NCI-H2107 (cell line): ENCODE measurements around the gene BUD31.
A peak's percentile ranks its signal among the peaks of the same experiment; 100 is the strongest.
"Not testable (repeated sequence)": the region's sequence is repeated elsewhere in the genome, so short reads cannot be mapped to it uniquely, and the experiment has no call there.

Experiments used
- DNase-seq: peaks from one replicate; lab custom pipeline; 2025; lab: John Stamatoyannopoulos, UW

The BUD31 gene

DNA sequence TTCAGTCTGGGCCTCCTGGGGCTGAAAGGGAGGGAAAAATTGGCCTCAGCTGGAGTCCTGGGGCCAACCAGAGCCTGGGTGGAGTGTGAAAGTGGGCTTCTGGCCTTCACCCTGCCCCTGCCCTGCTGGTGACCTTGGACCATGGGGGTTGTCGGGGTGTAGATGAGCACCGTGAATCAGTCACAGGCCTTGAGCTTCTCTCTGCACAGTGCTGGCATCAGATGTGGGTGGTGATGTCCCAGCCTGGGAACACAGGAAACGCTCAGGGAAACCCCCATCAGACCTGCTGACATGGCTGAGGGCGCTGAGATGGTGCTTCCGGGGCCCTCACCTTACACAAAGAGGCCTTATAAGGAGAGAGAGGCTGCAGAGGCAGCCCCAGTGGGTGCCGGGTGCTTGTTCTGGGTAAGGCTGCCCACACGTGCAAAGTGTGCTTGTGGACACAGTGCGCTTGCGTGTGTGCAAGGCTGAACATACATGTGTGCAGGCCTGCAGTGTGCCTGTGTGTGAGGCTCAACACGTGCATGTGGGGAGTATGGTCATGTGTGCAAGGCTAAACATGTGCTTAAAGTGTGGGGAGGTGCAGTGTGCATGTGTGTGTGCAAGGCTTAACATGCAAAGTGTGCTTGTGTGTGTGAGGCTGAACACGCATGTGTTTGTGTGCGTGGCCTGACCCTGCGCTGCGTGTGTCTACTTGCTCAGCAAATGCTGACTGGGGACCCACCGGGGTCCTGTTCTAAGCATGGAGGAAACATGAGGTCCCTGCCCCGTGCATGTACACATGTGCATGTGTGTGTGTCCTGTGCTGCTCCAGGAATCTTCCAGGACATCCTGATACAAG is 27.7 kb upstream of the BUD31 start:
- no peak for DNase-seq

DNA sequence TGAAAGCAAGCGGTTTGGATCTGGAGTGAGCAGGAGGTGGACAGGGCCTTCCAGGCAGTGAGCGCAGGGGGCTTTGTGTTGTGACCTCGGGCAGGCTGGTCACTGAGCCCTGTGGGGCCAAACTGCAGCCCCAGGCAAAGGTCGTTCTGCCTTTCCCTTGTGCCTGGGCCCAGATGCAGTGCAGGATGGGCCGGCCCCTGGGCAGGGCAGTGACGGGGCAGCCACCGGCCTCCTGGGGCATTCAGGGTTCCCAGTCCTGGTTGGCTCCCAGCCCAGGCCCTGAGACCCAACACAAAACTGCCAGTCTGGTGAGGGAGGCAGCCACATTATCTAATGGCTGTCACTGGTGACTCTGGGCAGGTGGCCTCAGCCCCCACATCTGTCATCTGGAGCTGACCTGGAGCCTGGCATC is 27.1 kb upstream of the BUD31 start:
- no peak for DNase-seq

DNA sequence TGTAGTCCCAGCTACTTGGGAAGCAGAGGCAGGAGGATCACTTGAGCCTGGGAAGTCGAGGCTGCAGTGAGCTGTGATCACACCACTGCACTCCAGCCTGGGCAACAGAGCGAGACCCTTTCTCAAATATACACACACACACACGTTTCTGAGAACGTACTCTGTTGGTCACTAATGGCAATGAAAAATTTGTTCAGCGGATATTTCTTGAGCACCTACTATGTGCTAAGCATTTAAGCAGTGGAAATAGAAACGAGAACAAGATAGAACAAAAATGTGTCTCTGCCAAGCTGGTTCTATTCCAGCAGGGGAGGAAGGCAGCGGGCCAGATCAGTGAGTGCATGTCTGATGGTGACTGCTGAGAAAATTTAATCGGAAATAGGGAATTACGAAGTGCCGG is 25.6 kb upstream of the BUD31 start:
- DNase-seq = no peak

DNA sequence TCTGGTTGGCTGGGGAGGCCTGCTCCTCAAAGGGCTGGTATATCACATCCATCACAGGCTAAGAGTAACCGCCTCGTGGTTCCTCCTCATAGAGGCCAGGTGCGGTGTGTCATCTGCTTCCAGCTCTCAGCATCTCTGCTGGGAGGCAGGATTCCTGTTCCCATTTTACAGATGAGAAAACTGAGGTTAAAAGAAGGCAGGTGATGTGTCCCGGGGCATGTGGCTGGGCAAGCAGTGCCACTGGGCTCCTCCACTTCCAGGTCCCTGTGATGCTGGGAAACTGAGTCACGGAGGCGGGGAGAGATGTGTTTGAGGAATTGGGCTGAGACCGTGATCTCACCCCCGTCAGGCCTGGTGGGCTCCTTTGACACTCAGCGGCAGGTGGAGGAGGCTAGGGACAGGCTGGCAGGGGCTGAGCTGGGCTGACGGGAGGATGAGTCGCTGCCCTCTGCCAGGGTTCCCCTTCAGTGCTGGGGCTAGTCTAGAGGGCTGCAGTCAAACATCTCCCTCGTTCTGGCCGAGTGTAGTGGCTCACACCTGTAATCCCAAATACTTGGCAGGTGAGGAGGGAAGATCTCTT is 24.9 kb upstream of the BUD31 start:
- DNase-seq = no peak

DNA sequence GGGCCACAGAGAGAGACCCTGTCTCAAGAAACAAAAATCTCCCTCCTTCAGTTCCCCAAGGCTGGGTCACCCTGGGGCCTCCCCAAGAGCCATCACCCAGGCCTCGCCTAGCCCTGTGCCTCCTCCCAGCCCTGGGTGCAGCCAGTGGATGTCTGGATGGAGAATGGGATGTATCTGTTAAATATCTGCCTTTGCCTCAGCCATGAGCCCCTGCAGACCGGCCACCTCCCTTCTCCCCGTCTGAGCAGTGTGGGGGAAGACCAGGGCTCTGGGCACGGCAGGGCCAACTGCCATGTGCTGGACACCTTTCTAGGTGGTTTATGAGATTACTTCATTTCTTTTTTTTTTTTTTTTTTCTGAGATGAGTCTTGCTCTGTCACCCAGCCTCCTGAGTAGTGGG is 24.2 kb upstream of the BUD31 start:
- DNase-seq = no peak

DNA sequence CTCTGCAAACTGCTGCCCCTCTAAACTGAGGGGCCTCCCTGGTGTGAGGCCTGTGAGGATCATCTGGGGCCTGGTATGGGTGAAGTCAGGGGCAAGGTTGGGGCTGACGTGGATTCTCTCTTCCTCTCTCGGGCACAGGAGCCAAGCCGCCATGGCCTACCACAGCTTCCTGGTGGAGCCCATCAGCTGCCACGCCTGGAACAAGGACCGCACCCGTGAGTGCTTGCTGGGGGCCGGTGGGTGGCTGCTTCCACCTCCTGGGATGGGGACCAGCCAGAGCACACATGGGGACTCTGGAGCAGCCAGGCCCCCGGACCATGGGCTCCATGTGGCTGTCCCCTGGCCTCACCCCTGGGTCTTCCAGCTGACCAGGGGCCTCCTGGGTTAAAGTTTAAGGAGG is 23.2 kb upstream of the BUD31 start:
- DNase-seq = no peak

DNA sequence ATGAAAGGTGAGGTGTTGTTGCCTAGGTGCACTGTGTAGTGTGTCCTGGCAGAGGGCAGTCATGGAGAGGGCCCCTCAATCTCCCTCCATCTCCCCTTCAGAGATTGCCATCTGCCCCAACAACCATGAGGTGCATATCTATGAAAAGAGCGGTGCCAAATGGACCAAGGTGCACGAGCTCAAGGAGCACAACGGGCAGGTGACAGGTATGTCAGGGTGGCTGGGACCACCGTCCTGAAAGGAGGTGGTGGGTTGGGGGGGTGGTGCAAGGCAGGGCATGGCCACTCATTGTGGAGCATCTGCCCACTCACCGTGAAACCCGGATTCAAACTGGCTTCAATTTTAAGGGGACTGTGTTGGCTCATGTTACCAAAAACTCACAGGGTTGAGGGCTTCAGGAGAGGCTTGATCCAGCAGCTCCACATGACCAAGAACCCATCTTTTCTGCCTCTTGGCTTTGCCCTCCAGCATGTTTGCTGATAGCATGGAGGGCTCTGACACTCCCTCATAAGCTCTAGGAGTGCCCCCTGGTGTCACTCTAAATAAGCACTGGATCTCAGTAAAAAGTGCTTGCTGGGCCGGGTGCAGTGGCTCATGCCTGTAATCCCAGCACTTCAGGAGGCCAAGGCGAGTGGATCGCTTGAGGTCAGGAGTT is 22.1 kb upstream of the BUD31 start:
- no peak for DNase-seq

DNA sequence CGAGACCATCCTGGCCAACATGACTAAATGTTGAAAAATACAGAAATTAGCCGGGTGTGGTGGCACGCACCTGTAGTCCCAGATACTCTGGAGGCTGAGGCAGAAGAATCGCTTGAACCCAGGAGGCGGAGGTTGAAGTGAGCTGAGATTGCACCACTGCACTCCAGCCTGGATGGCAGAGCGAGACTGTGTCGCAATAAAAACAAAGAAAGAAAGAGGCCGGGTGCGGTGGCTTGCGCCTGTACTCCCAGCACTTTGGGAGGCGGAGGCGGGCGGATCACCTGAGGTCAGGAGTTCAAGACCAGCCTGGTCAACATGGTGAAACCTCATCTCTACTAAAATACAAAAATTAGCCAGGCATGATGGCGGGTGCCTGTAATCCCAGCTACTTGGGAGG is 21.5 kb upstream of the BUD31 start:
- not testable (repeated sequence) for DNase-seq

DNA sequence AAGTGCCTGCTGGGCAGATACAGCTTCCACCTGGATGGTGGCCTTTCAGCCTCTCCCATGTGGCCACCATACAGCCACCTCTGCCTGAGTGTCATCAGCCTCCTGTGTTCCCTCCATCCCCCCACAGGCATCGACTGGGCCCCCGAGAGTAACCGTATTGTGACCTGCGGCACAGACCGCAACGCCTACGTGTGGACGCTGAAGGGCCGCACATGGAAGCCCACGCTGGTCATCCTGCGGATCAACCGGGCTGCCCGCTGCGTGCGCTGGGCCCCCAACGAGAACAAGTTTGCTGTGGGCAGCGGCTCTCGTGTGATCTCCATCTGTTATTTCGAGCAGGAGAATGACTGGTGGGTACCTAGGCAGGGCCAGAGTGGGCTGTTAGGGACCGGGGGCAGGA is 20.9 kb upstream of the BUD31 start:
- DNase-seq = no peak

DNA sequence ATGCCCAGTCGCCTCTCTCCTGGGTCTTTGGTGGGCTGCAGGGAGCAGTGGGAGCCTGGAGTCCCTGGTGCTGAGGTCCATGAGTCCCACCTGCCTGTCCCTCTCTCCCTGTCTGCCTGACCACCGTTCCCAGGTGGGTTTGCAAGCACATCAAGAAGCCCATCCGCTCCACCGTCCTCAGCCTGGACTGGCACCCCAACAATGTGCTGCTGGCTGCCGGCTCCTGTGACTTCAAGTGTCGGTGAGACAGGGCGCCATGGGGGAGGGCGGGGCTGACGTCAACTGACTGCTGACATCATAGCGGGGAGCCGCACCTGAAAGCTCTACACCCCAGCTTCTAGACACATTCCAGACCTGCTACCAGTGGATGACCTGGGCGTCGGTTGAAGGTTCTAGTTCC is 19.0 kb upstream of the BUD31 start:
- DNase-seq = no peak

DNA sequence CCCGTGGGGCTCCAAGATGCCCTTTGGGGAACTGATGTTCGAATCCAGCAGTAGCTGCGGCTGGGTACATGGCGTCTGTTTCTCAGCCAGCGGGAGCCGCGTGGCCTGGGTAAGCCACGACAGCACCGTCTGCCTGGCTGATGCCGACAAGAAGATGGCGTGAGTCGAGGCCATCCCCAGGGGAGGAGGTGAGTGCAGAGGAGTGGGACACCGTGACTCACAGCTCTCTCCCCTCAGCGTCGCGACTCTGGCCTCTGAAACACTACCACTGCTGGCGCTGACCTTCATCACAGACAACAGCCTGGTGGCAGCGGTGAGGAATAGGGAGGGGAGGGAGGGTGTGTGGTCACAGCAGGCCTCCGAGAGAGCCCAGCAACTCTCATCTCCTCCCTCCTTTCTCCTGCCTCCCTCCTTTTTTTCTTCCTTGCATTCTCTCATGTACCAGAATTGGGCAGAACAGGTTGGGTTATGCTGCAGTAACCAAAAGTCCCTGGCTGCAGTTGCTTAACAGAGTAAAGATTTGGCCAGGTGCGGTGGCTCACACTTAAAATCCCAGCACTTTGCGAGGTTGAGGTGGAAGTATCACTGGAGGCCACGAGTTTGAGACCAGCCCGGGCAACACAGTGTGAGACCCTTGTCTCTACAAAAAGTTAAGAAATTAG is 17.7 kb upstream of the BUD31 start:
- no peak for DNase-seq

DNA sequence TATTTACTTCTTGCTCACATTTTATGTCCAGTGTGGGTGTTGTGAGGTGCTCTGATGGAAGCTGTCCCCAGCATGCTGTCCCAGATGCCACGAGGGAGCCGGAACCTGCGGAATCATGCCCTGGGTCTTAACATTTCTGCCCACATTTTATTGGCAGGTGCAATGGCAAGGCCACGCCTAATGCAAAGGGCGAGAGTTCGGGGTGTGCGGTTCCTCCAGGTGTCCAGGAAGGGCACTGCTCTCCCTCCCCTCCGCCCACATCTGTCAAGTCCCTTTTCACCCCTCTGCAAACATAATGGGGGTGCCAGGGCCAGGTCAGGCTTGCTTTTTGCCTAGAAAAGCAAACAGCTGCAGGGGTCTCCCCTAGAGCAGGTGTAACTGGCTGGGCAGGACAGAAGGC is 16.7 kb upstream of the BUD31 start:
- DNase-seq = no peak

DNA sequence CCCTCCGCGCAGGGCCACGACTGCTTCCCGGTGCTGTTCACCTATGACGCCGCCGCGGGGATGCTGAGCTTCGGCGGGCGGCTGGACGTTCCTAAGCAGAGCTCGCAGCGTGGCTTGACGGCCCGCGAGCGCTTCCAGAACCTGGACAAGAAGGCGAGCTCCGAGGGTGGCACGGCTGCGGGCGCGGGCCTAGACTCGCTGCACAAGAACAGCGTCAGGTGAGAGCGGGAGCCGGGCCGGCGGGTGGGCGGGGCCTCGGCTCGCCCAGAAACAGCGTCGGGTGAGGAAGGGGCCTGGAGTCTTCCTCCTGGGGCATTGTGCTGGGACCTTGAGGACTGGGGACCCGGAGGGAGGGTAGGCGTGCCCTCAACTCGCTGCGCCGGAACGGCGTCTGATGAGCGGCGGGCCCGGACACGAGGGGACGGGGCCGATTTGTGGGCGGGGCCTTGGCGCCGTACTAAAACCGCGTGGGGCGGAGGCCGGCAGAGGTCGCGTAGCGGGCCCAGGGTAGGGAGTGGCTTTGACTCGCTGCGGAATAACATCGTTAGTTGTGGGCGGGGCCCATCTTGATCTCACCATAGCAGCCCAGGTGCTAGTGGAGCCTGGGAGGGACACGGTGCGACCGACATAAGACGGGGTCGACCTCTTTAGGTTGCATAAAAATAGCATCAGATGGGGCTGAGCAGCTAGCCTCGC is 16.0 kb upstream of the BUD31 start:
- DNase-seq = peak; percentile 80

DNA sequence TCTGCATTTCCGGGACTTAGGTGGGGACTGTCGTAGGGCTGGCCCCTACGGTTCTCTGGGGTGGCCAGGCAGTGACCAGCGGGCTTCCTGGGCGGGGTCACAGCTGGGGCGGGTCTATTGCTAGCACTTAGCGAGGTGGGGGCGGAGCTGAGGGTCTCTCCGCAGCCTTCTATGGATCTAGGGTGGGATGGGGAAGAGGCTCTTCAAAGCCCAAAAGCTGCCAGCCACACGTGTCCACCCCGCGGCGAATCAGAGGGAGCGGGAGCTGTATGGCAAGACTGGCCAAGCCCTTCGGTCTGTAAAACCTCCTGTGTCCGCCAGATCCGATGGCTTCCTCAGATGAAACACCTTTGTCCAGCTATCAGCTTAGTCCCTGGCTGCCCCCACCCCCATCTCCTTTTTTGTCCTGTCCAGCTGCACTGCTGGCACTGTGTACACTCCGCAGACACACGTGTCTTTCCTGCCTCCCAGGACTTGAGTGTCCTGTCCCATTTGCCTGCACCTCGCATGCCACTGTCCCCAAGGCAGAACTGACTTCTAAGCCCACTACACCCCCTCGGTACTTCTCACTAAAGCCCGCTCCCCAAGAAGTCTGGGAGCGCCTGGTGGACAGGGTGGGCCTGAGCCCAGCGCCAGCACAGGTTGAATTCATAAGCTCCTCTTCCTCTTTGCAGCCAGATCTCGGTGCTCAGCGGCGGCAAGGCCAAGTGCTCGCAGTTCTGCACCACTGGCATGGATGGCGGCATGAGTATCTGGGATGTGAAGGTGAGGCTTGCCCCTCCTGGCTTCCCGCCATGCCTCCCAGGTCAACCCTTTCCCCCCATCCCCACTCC is 15.2 kb upstream of the BUD31 start:
- no peak for DNase-seq

DNA sequence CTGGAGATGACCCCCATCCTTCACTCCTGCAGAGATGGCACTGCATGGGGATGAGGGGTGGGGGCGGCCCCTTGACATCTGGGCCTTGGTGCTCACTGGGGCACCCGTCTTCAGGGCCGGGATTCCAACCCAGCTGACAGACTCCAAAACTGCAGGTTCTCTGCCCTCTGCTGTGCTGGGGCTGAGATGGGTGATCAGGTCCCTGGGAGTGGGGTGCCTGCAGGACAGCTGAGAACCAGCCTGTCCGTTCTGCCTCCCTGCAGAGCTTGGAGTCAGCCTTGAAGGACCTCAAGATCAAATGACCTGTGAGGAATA is 14.6 kb upstream of the BUD31 start:
- DNase-seq = no peak

DNA sequence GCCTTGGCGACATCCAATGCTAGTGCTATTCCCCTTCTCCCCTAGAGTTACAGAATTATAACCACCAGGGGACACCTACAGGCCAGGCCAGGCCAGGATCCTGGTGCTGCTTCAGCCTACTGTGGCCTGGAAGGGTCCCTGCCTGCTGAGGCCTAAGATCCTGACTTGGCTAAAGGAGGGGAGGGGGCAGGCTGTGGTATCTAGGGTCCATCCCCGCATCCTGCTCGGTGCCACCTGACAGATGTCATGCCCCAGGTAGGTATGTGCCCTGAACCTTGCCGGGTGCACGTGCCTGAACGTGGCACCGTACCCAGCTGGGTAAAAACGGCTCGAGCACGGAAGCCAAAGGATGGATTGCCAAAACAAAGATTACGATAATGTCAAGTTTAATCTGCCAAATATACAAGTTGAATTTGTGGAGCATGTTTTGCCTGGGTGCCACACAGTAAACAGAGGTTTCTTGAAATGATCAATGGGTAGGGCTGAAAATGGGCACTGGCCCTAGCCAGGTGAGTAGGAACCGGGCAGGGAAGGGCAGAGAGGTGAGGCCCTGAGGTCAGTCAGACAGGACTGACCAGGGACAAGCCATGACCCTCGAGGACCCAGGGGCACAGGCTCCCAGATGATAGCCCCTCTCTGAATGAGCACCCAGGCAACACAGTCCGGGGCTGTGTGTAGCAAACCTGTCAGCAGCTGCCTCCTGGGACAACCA is 13.0 kb upstream of the BUD31 start:
- no peak for DNase-seq

DNA sequence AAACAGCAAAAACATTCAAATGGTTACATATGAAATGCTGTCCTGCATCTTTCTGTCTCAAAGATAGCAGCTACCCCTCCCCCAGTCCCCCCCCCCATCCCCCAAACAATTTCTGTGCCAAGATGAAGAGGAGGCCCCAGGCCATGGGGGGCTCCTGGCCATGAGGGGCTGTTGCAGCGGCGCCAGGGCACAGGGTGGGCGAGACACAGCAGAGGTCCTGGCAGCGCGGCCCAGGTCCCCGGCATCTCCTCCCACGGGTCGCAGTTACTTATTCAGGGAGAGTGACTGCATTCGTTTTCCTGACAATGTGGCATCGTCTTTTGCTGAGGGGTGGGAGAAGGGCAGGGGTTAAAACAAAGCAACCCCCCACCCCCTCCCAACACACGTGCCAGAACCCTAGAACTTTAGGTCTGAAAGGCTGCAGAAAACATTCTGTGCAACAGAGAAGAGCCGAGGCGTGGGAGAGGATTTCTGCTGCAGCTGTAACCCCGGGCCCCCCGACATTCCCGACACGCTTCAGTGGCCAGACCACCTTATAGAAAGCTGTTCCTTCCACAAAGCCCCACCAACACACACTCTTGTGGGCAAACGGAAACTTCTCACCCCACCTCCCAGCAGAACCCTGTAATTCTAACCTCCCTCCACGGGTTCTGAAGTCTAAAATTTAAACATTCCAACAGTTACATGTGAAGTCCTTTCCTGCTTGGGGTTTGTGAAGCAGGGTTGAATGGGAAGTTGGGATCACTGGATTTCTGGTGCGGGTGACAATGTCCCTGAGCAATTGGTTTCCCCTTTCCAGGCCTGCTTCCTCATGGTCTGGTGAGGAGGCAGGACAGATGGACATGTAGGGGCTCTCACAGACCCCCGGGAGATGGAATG is 12.1 kb upstream of the BUD31 start:
- DNase-seq = no peak

DNA sequence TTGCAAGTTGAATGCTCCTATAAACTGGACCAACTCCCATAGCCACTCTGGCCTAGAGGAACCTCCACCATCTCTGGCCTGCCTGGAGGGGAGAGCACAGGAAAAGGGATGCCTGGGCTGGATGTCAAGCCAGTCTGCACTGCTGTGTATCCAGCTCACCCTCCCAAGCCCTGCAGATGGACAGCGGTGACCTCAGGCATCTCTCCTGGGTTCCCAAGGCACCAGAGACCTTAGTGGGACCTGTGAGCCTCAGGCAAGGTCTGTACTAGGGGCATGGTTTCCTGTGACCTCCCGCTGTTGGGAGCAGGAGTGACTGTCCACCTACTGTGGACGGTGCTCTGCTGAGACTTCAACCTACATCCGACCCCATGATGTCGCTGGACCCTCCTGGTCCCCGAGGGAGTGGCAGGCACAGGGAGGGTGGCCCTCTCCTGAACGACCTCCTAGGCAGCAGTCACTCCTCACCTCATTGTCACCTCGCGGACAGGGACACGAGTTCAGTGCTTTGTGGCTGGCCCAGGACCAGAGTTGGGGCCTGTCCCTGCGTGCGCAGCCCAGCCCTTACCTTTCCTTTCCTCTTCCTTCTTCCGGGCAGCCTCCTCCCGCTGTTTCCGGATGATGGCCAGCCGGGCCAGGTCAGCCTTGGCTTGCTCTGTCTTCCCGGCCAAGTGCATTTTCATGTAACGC is 11.3 kb upstream of the BUD31 start:
- no peak for DNase-seq

DNA sequence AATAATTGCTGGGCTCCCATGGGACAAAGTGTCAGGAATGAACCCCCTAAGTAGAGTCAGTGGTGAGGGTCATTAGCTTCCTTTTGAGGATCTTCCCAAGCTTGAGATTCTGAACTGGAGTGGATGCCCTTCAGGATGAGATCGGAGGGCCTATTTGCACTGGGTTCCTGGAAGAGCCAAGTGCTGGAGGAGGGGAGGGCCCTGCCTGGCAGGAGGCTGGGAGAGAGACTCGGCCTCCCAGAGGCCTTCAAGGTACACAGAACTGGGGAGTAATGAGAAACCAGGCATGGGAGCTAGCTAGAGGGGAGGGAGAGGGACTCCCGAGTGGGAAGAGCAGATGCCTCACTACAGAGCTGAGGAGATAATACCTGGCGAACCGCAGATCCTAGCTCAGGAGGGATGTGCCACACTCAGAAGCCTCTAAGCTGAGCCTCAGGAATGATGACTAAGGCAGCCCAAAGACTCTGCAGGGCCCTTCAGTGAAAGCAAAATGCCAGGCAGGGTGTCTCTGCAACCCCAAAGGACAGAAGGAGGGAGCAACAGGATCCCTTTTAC is 9.8 kb upstream of the BUD31 start:
- no peak for DNase-seq
